ENCODE results near the gene SPATS2.

The SPATS2 gene

GRCh38 chr12:49548481-49548821 is 181.2 kb downstream of the SPATS2 start:
- H3K36me3 ChIP-seq (ENCODE audit: control insufficient read depth, insufficient read depth, low read length): no peaks in the 10 kb centered on the region
- peaks cover 4% of the 10 kb centered on the region; the same call in 1 of the 2 replicates for H3K4me1 ChIP-seq (ENCODE audit: control insufficient read depth, insufficient read depth, low read length)
- peaks cover 31% of the 10 kb centered on the region for H3K27me3 ChIP-seq (ENCODE audit: control insufficient read depth, insufficient read depth, low read length)
- H3K9me3 ChIP-seq (ENCODE audit: control insufficient read depth, insufficient read depth, low read length): no peaks in the 10 kb centered on the region
- no peak for DNase-seq (ENCODE audit: low read depth, low spot score)
- no peak overlapping the region for H3K4me3 ChIP-seq (ENCODE audit: low read length)
- no CpG with 5 or more reads among the region's 8 CpGs for WGBS (ENCODE audit: insufficient coverage, insufficient read length)
- H3K27ac ChIP-seq (ENCODE audit: low read length): no peak overlapping the region

GRCh38 chr12:49548822-49549648 is 181.8 kb downstream of the SPATS2 start:
- Histone ChIP-seq H3K9me3 (ENCODE audit: control insufficient read depth, insufficient read depth, low read length) (no peaks in the 10 kb centered on the region), H3K4me3 (ENCODE audit: low read length) (peak overlapping the region; percentile 22; the same call in 1 of the 2 replicates), H3K36me3 (ENCODE audit: control insufficient read depth, insufficient read depth, low read length) (no peaks in the 10 kb centered on the region), H3K27ac (ENCODE audit: low read length) (no peak overlapping the region), H3K4me1 (ENCODE audit: control insufficient read depth, insufficient read depth, low read length) (peaks cover 4% of the 10 kb centered on the region; the same call in 1 of the 2 replicates), H3K27me3 (ENCODE audit: control insufficient read depth, insufficient read depth, low read length) (peaks cover 26% of the 10 kb centered on the region; the same call in 1 of the 2 replicates)
- no peak for DNase-seq (ENCODE audit: low read depth, low spot score)
- no CpG with 5 or more reads among the region's 70 CpGs for WGBS (ENCODE audit: insufficient coverage, insufficient read length)

- no peaks in the 10 kb centered on the region for H3K9me3 ChIP-seq (ENCODE audit: control insufficient read depth, insufficient read depth, low read length)
- no peak overlapping the region for H3K4me3 ChIP-seq (ENCODE audit: low read length)
- no peak for DNase-seq (ENCODE audit: low read depth, low spot score)
- WGBS (ENCODE audit: insufficient coverage, insufficient read length): no CpG with 5 or more reads among the region's 28 CpGs
- peaks cover 18% of the 10 kb centered on the region; the same call in 1 of the 2 replicates for H3K27me3 ChIP-seq (ENCODE audit: control insufficient read depth, insufficient read depth, low read length)
- H3K36me3 ChIP-seq (ENCODE audit: control insufficient read depth, insufficient read depth, low read length): no peaks in the 10 kb centered on the region
- no peak overlapping the region for H3K27ac ChIP-seq (ENCODE audit: low read length)
- peaks cover 4% of the 10 kb centered on the region; the same call in 1 of the 2 replicates for H3K4me1 ChIP-seq (ENCODE audit: control insufficient read depth, insufficient read depth, low read length)
Observed at GRCh38 chr12:49549735-49550692, 182.8 kb downstream of the SPATS2 start.

- H3K4me3 ChIP-seq (ENCODE audit: low read length): no peak overlapping the region
- H3K4me1 ChIP-seq (ENCODE audit: control insufficient read depth, insufficient read depth, low read length): peaks cover 4% of the 10 kb centered on the region; the same call in 1 of the 2 replicates
- no CpG with 5 or more reads among the region's 6 CpGs for WGBS (ENCODE audit: insufficient coverage, insufficient read length)
- DNase-seq (ENCODE audit: low read depth, low spot score): no peak
- H3K27ac ChIP-seq (ENCODE audit: low read length): no peak overlapping the region
- no peaks in the 10 kb centered on the region for H3K9me3 ChIP-seq (ENCODE audit: control insufficient read depth, insufficient read depth, low read length)
- H3K36me3 ChIP-seq (ENCODE audit: control insufficient read depth, insufficient read depth, low read length): no peaks in the 10 kb centered on the region
- H3K27me3 ChIP-seq (ENCODE audit: control insufficient read depth, insufficient read depth, low read length): peaks cover 16% of the 10 kb centered on the region; the same call in 1 of the 2 replicates
Observed at GRCh38 chr12:49550693-49551252, 183.5 kb downstream of the SPATS2 start.

- no peaks in the 10 kb centered on the region for H3K9me3 ChIP-seq (ENCODE audit: control insufficient read depth, insufficient read depth, low read length)
- H3K36me3 ChIP-seq (ENCODE audit: control insufficient read depth, insufficient read depth, low read length): peaks cover 3% of the 10 kb centered on the region; the same call in 1 of the 2 replicates
- peaks cover 16% of the 10 kb centered on the region; the same call in 1 of the 2 replicates for H3K27me3 ChIP-seq (ENCODE audit: control insufficient read depth, insufficient read depth, low read length)
- no peak overlapping the region for H3K27ac ChIP-seq (ENCODE audit: low read length)
- no peak overlapping the region for H3K4me3 ChIP-seq (ENCODE audit: low read length)
- peaks cover 4% of the 10 kb centered on the region; the same call in 1 of the 2 replicates for H3K4me1 ChIP-seq (ENCODE audit: control insufficient read depth, insufficient read depth, low read length)
- no peak for DNase-seq (ENCODE audit: low read depth, low spot score)
- no CpG with 5 or more reads among the region's 7 CpGs for WGBS (ENCODE audit: insufficient coverage, insufficient read length)
Observed at GRCh38 chr12:49552014-49552413, 184.8 kb downstream of the SPATS2 start.

- no CpG with 5 or more reads among the region's 9 CpGs for WGBS (ENCODE audit: insufficient coverage, insufficient read length)
- peaks cover 3% of the 10 kb centered on the region; the same call in 1 of the 2 replicates for H3K36me3 ChIP-seq (ENCODE audit: control insufficient read depth, insufficient read depth, low read length)
- no peak for DNase-seq (ENCODE audit: low read depth, low spot score)
- H3K4me3 ChIP-seq (ENCODE audit: low read length): no peak overlapping the region
- H3K27ac ChIP-seq (ENCODE audit: low read length): no peak overlapping the region
- H3K9me3 ChIP-seq (ENCODE audit: control insufficient read depth, insufficient read depth, low read length): no peaks in the 10 kb centered on the region
- peaks cover 14% of the 10 kb centered on the region; the same call in 1 of the 2 replicates for H3K27me3 ChIP-seq (ENCODE audit: control insufficient read depth, insufficient read depth, low read length)
- H3K4me1 ChIP-seq (ENCODE audit: control insufficient read depth, insufficient read depth, low read length): peaks cover 4% of the 10 kb centered on the region; the same call in 1 of the 2 replicates
Observed at GRCh38 chr12:49552425-49552824, 185.2 kb downstream of the SPATS2 start.

- no CpG with 5 or more reads among the region's 8 CpGs for WGBS (ENCODE audit: insufficient coverage, insufficient read length)
- peaks cover 14% of the 10 kb centered on the region; the same call in 1 of the 2 replicates for H3K27me3 ChIP-seq (ENCODE audit: control insufficient read depth, insufficient read depth, low read length)
Observed at GRCh38 chr12:49552899-49553298, 185.6 kb downstream of the SPATS2 start.

GRCh38 chr12:49553512-49554088 is 186.3 kb downstream of the SPATS2 start:
- H3K9me3 ChIP-seq (ENCODE audit: control insufficient read depth, insufficient read depth, low read length): no peaks in the 10 kb centered on the region
- H3K27me3 ChIP-seq (ENCODE audit: control insufficient read depth, insufficient read depth, low read length): peaks cover 8% of the 10 kb centered on the region; the same call in 1 of the 2 replicates
- WGBS (ENCODE audit: insufficient coverage, insufficient read length): no CpG with 5 or more reads among the region's 2 CpGs
- peaks cover 4% of the 10 kb centered on the region; the same call in 1 of the 2 replicates for H3K4me1 ChIP-seq (ENCODE audit: control insufficient read depth, insufficient read depth, low read length)
- H3K36me3 ChIP-seq (ENCODE audit: control insufficient read depth, insufficient read depth, low read length): peaks cover 9% of the 10 kb centered on the region
- H3K27ac ChIP-seq (ENCODE audit: low read length): no peak overlapping the region
- no peak for DNase-seq (ENCODE audit: low read depth, low spot score)
- no peak overlapping the region for H3K4me3 ChIP-seq (ENCODE audit: low read length)

More at GRCh38 chr12:49552899-49553298, 185.6 kb downstream of the SPATS2 start:
- no peak overlapping the region for H3K27ac ChIP-seq (ENCODE audit: low read length)
- DNase-seq (ENCODE audit: low read depth, low spot score): no peak
- H3K4me3 ChIP-seq (ENCODE audit: low read length): no peak overlapping the region
- no peaks in the 10 kb centered on the region for H3K9me3 ChIP-seq (ENCODE audit: control insufficient read depth, insufficient read depth, low read length)
- peaks cover 4% of the 10 kb centered on the region; the same call in 1 of the 2 replicates for H3K4me1 ChIP-seq (ENCODE audit: control insufficient read depth, insufficient read depth, low read length)
- peaks cover 6% of the 10 kb centered on the region for H3K36me3 ChIP-seq (ENCODE audit: control insufficient read depth, insufficient read depth, low read length)

- H3K27ac ChIP-seq (ENCODE audit: low read length): no peak overlapping the region
- no peak for DNase-seq (ENCODE audit: low read depth, low spot score)
- H3K4me3 ChIP-seq (ENCODE audit: low read length): no peak overlapping the region
- H3K36me3 ChIP-seq (ENCODE audit: control insufficient read depth, insufficient read depth, low read length): peaks cover 16% of the 10 kb centered on the region
- H3K9me3 ChIP-seq (ENCODE audit: control insufficient read depth, insufficient read depth, low read length): no peaks in the 10 kb centered on the region
- no CpG with 5 or more reads among the region's 15 CpGs for WGBS (ENCODE audit: insufficient coverage, insufficient read length)
- H3K27me3 ChIP-seq (ENCODE audit: control insufficient read depth, insufficient read depth, low read length): peaks cover 4% of the 10 kb centered on the region; the same call in 1 of the 2 replicates
- H3K4me1 ChIP-seq (ENCODE audit: control insufficient read depth, insufficient read depth, low read length): peaks cover 2% of the 10 kb centered on the region; the same call in 1 of the 2 replicates
Observed at GRCh38 chr12:49554266-49554665, 187.0 kb downstream of the SPATS2 start.

Data from iPS DF 6.9 (cell line).